Thyroid gland (tissue), 4 donors: Measurements from ENCODE around the gene RNF166. TPM values are rescaled to one million over a fixed set of nuclear protein-coding genes. Genes with fewer than 3 reads are reported as not detected.

Experiments
- DNase-seq, 2 donors: peaks; one replicate each; pipeline ENCODE4 v3.0.0-alpha.2; 2019
- H3K27ac ChIP-seq, 3 donors: fragments of 200-600 bp; sonication (generic); 1 replicate in 2 of 3; 2 replicates in 1 of 3; pipeline ENCODE4 v1.5.1; 2016 to 2019; ENCODE audit warnings: mild to moderate bottlenecking in 1 of 3, moderate library complexity in 1 of 3
- H3K27me3 ChIP-seq: fragments of 200-600 bp; sonication (generic); one replicate; pipeline ENCODE4 v1.5.1; 2019
- H3K36me3 ChIP-seq, 2 donors: fragments of 200-600 bp; sonication (generic); one replicate each; pipeline ENCODE4 v1.5.1; 2016 to 2019
- H3K4me1 ChIP-seq, 2 donors: fragments of 200-600 bp; sonication (generic); one replicate each; pipeline ENCODE4 v1.5.1; 2017 to 2019
- H3K4me3 ChIP-seq, 3 donors: fragments of 200-600 bp; sonication (generic); replicated peaks in 1 of 3; 1 replicate in 2 of 3; 2 replicates in 1 of 3; pipeline ENCODE4 v1.5.1; 2016; ENCODE audit warnings: mild to moderate bottlenecking in 1 of 3
- H3K9me3 ChIP-seq: fragments of 200-600 bp; sonication (generic); one replicate; pipeline ENCODE4 v1.5.1; 2017
- POLR2A ChIP-seq, 2 donors: fragments of 450-650 bp; IDR thresholded peaks; one replicate each; pipeline ENCODE4 v1.6.1; 2017; ENCODE audit warnings: antibody characterized with exemption in 2 of 2, mild to moderate bottlenecking in 2 of 2, moderate library complexity in 1 of 2
- WGBS, 2 donors: methylation state at CpG; one replicate each; pipeline ENCODE4 v1.1.5; 2017; 5-methylcytosine and 5-hydroxymethylcytosine counted together
- intact Hi-C: fragments of 100-400 bp; cut with DNase I; formaldehyde crosslinking; loops from one replicate; pipeline ENCODE4 v1.15.1; 2023
- total RNA-seq, 4 donors: library from RNA; depleted of rRNA; stranded (reverse); fragments of >200 nt; gene quantifications; one replicate each; pipeline ENCODE4 v1.2.3, GENCODE V29; 2016
- TF ChIP-seq, protein P1 (sequence below), 6 experiments: fragments of 200-600 bp in 3 of 6; fragments of 450-650 bp in 3 of 6; sonication (generic) in 3 of 6; IDR thresholded peaks; one replicate each; pipeline ENCODE4 v1.5.1; 2016 to 2019; ENCODE audit warnings: antibody characterized with exemption in 6 of 6, mild to moderate bottlenecking in 2 of 6, inconsistent platforms in 1 of 6, moderate library complexity in 1 of 6

RNF166 gene
- total RNA-seq, 4 donors from 2014 or later: 12.5 to 26.8 (median 19.1) TPM

DNA sequence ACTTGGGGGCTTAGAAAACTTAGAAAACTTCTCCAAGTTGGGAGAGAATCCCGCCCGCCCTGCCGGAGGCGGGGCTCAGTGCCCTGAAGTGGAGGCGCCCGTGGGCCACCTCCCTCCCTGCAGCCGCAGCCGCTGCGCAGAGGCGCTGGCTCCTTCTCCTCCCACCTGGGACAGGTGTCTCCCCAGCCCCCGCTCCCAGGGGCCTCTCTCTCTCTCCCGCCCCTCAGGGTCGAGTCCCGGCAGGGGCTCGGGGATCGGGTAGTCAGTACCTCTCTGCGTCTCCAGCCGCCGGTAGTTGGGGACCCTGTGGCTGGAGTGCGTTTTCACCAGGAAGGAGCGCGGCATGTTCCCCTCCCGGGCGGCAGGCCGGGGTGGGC, 20.2 kb downstream of the RNF166 start:
- Histone ChIP-seq H3K4me3 (peak overlapping the region; percentile 27 to 76 (median 48)), H3K9me3 (no peaks in the 10 kb centered on the region), H3K4me1 (peaks cover 0 to 30% of the 10 kb centered on the region in 2 donors), H3K27me3 (no peaks in the 10 kb centered on the region), H3K27ac (no peak overlapping the region), H3K36me3 (no peaks in the 10 kb centered on the region)
- TF ChIP-seq, protein P1, sequence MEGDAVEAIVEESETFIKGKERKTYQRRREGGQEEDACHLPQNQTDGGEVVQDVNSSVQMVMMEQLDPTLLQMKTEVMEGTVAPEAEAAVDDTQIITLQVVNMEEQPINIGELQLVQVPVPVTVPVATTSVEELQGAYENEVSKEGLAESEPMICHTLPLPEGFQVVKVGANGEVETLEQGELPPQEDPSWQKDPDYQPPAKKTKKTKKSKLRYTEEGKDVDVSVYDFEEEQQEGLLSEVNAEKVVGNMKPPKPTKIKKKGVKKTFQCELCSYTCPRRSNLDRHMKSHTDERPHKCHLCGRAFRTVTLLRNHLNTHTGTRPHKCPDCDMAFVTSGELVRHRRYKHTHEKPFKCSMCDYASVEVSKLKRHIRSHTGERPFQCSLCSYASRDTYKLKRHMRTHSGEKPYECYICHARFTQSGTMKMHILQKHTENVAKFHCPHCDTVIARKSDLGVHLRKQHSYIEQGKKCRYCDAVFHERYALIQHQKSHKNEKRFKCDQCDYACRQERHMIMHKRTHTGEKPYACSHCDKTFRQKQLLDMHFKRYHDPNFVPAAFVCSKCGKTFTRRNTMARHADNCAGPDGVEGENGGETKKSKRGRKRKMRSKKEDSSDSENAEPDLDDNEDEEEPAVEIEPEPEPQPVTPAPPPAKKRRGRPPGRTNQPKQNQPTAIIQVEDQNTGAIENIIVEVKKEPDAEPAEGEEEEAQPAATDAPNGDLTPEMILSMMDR (IDR thresholded peaks at IDR 0.05): no peak
- TF ChIP-seq POLR2A (IDR thresholded peaks at IDR 0.05): no peak
- intact Hi-C loops: no loop called here
- WGBS, 2 donors: 0% methylated on average over 11 of the region's 25 CpGs; no CpG with 5 or more reads in 1 of the 2 donors
- DNase-seq: peak; percentile 61 to 74

DNA sequence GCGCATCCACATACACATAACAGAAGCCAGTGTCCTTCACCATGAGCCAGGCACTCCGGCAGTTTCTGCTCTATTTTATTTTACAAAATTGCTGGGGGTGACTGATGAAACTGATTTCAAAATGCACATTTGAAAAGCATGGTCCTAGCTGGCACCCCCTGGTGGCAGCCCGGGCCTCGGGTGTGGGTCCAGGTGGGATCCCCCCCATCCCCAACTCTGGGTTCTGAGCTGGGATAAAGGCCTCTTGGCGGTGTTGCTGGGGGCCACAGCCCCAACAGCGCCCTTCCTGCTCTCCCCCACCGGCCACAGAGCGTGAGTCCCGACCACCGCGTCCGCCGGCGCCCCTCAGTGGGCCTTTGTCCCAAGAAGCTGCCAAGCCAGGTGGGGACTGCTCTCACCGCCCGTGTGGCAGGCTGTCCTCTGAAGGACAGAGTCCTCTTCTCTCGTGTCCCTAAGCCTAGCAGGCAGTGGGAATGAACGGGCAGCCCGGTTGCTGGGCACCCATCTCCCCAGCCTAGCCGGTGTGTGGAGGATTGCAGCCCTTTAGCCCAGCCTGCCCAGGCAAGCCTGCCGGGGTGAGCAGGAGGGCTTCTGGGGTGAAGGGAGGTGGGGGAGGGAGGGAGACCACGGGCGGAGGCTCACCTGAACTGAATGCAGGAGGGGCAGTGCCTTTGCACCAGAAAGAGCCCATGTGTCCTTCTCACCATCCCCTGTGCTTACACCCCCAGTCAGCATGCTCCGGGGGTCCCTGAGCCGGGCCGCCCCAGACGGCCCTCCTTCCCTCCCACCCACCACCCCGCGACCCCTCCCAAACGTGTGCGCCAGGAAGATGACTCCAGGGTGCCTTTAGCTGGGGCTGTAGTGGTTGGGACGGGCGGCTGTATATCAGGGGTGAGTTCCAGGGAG, 20.8 kb downstream of the RNF166 start:
- peak overlapping the region in 2 of 3 donors; percentile 27 to 48 for H3K4me3 ChIP-seq

DNA sequence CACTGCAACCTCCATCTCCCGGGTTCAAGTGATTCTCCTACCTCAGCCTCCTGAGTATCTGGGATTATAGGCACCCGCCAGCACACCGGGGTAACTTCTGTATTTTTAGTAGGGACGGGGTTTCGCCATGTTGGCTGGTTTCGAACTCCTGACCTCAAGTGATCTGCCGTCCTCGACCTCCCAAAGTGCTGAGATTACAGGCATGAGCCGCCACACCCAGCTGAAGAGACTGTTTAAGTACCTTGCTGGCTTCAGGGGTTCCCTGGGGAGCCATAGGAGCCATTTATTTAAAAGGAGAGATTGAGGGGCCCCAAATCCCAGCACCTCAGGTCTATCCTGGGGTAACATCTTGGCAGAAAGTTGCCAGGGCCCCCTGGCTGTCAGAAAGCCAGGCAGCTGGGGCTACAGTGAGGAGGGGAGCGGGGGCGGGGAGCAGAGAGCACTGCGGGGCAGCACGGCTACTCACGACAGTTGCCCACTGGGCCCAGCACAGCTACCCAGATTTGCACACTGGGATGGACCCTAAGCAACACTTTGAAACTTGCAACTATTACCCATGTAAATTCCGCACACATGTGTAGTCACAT, 21.5 kb downstream of the RNF166 start:
- Histone ChIP-seq H3K27me3 (no peaks in the 10 kb centered on the region), H3K4me1 (peaks cover 0 to 30% of the 10 kb centered on the region in 2 donors), H3K9me3 (no peaks in the 10 kb centered on the region), H3K4me3 (no peak overlapping the region), H3K36me3 (no peaks in the 10 kb centered on the region), H3K27ac (no peak overlapping the region)
- 77 to 80% methylated on average over 15 of the region's 15 CpGs for WGBS, 2 donors
- TF ChIP-seq, protein P1 (IDR thresholded peaks at IDR 0.05): no peak
- TF ChIP-seq POLR2A (IDR thresholded peaks at IDR 0.05): no peak
- intact Hi-C loops: no loop called here
- no peak for DNase-seq

More for the DNA sequence above, 20.8 kb downstream of the RNF166 start:
- WGBS, 2 donors: 8 to 11% methylated on average over 19 to 20 of the region's 33 CpGs
- no peaks in the 10 kb centered on the region for H3K27me3 ChIP-seq
- TF ChIP-seq, protein P1 (IDR thresholded peaks at IDR 0.05): peak in 4 of 6 experiments; percentile 8 to 42 (median 25)
- no peak for TF ChIP-seq POLR2A (IDR thresholded peaks at IDR 0.05)
- intact Hi-C loops: no loop called here
- no peaks in the 10 kb centered on the region for H3K9me3 ChIP-seq
- H3K4me1 ChIP-seq: peaks cover 0 to 30% of the 10 kb centered on the region in 2 donors
- DNase-seq: peak; percentile 31 to 33
- H3K27ac ChIP-seq: no peak overlapping the region
- no peaks in the 10 kb centered on the region for H3K36me3 ChIP-seq

DNA sequence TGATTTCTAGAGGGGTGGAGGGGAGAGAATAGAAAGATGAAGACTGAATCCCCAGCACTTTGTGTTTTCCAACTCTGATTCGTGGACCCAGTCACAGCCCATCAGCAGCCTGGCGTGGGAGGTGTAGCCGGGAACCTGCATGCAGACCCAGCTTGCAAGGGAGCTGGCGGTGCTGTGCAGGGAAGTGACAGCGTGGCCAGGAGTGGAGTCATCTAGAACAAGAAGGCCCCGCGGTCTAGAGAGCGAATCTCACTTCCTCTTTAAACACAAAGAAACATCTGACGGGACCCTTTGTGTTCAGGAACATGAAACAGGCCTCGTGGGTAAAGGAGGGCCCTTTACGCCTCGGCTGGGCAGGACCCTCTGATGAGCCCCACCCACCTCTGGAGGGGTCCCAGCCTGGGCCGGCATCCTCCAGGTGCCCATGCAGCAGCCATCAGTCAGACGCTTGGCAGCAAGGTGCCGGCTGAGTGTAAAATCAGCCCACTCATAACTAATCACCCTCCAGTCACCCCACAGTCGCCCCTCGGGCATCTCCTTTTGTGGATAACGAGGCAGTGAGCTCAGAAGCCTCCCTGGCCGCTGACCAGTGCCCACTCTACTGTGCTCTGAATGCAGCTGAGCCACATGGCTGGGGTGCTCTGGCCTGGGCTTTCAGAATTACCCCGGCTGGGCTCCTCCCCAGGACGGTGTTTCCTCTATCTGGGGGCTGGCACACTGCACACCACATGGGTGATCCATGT, 24.3 kb downstream of the RNF166 start:
- Histone ChIP-seq H3K27ac (no peak overlapping the region), H3K4me3 (no peak overlapping the region), H3K27me3 (no peaks in the 10 kb centered on the region), H3K4me1 (peaks cover 0 to 16% of the 10 kb centered on the region in 2 donors), H3K36me3 (no peaks in the 10 kb centered on the region), H3K9me3 (no peaks in the 10 kb centered on the region)
- 50 to 55% methylated on average over 12 to 14 of the region's 21 CpGs for WGBS, 2 donors
- TF ChIP-seq POLR2A (IDR thresholded peaks at IDR 0.05): no peak
- TF ChIP-seq, protein P1 (IDR thresholded peaks at IDR 0.05): no peak
- intact Hi-C loops: no loop called here
- DNase-seq: no peak
